Gastrocnemius medialis (tissue), 4 donors: Measurements from ENCODE around the gene ATP11A. TPM values are rescaled to one million over a fixed set of nuclear protein-coding genes. Genes with fewer than 3 reads are reported as not detected.

ENCODE experiments used
- ATAC-seq, 2 donors: fragments of 150-250 bp; one replicate each; pipeline ENCODE4 v1.9.1; 2016
- DNase-seq, 2 donors: peaks; one replicate each; pipeline ENCODE4 v3.0.0-alpha.2; 2019
- H3K27ac ChIP-seq, 4 donors: fragments of 200-600 bp; sonication (generic); 1 replicate in 1 of 4; 2 replicates in 3 of 4; pipeline ENCODE4 v1.5.1; 2016 to 2018; ENCODE audit warnings: mild to moderate bottlenecking in 2 of 4, moderate library complexity in 1 of 4
- H3K27me3 ChIP-seq, 3 donors: fragments of 200-600 bp; sonication (generic) in 2 of 3; 1 replicate in 1 of 3; 2 replicates in 2 of 3; pipeline versions ENCODE4 v1.5.1 to v1.6.0; 2016 to 2019; ENCODE audit warnings: mild to moderate bottlenecking in 1 of 3, moderate library complexity in 1 of 3
- H3K36me3 ChIP-seq, 2 donors: fragments of 200-600 bp; sonication (generic) in 1 of 2; one replicate each; pipeline ENCODE4 v1.5.1; 2017 to 2018
- H3K4me1 ChIP-seq, 2 donors: fragments of 200-600 bp; sonication (generic) in 1 of 2; one replicate each; pipeline ENCODE4 v1.5.1; 2016 to 2017; ENCODE audit warnings: mild to moderate bottlenecking in 2 of 2
- H3K4me3 ChIP-seq, 4 donors: fragments of 200-600 bp; sonication (generic) in 3 of 4; 1 replicate in 1 of 4; 2 replicates in 3 of 4; pipeline ENCODE4 v1.5.1; 2016 to 2019; ENCODE audit warnings: mild to moderate bottlenecking in 2 of 4
- H3K9me3 ChIP-seq, 3 donors: fragments of 200-600 bp; sonication (generic) in 2 of 3; 1 replicate in 1 of 3; 2 replicates in 2 of 3; pipeline ENCODE4 v1.5.1; 2016 to 2019
- CTCF ChIP-seq, 5 experiments: fragments of 450-650 bp in 3 of 5; fragments of 200-600 bp in 2 of 5; sonication (generic) in 2 of 5; IDR thresholded peaks in 4 of 5; conservative IDR thresholded peaks in 1 of 5; 1 replicate in 4 of 5; 2 replicates in 1 of 5; pipeline ENCODE4 v1.5.1; 2016 to 2019; ENCODE audit warnings: antibody characterized with exemption in 5 of 5, mild to moderate bottlenecking in 3 of 5, moderate library complexity in 3 of 5
- POLR2A ChIP-seq, 2 donors: fragments of 450-650 bp; IDR thresholded peaks; one replicate each; pipeline ENCODE4 v1.6.1; 2017; ENCODE audit warnings: antibody characterized with exemption in 2 of 2, mild to moderate bottlenecking in 2 of 2, moderate library complexity in 2 of 2
- in situ Hi-C, 4 donors: fragments of 200-750 bp; cut with MboI; loops; one replicate each; pipeline versions ENCODE4 v1.15.0 to v1.8.0; 2017; ENCODE audit warnings: low sequenced_read_pairs in 4 of 4
- intact Hi-C: fragments of 100-400 bp; cut with DNase I; formaldehyde crosslinking; loops from one replicate; pipeline ENCODE4 v1.15.1; 2023; ENCODE audit warnings: low total_unique reads
- total RNA-seq, 4 donors: library from RNA; depleted of rRNA; stranded (reverse); fragments of >200 nt; gene quantifications; one replicate each; pipeline versions ENCODE4 v1.1.0 to v1.2.3, GENCODE V29; 2016

ATP11A gene
- total RNA-seq, 4 donors from 2014 or later = 10.0 to 14.2 (median 12.6) TPM

GRCh38 chr13:112714376-112715174 lies 24.7 kb downstream of the ATP11A start:
- DNase-seq (no peak), ATAC-seq (no peak)
- H3K9me3 ChIP-seq = no peaks in the 10 kb centered on the region
- intact Hi-C loops (no loop called here), in situ Hi-C loops (no loop called here)
- peaks cover 17 to 19% of the 10 kb centered on the region in 2 donors for H3K4me1 ChIP-seq
- H3K36me3 ChIP-seq = no peaks in the 10 kb centered on the region
- no peak overlapping the region for H3K27ac ChIP-seq
- no peak overlapping the region for H3K4me3 ChIP-seq
- TF ChIP-seq CTCF (IDR thresholded peaks at IDR 0.05 in 4 of 5, conservative IDR thresholded peaks at IDR 0.05 in 1 of 5) (no peak), POLR2A (IDR thresholded peaks at IDR 0.05) (no peak)
- H3K27me3 ChIP-seq = no peaks in the 10 kb centered on the region

GRCh38 chr13:112715210-112715609 lies 25.4 kb downstream of the ATP11A start:
- DNase-seq (no peak), ATAC-seq (no peak)
- in situ Hi-C loops = no loop called here

GRCh38 chr13:112715715-112716460 lies 26.1 kb downstream of the ATP11A start:
- intact Hi-C loops (no loop called here), in situ Hi-C loops (no loop called here)
- Histone ChIP-seq H3K27me3 (no peaks in the 10 kb centered on the region), H3K9me3 (no peaks in the 10 kb centered on the region), H3K36me3 (no peaks in the 10 kb centered on the region), H3K4me1 (peaks cover 14 to 17% of the 10 kb centered on the region in 2 donors), H3K4me3 (no peak overlapping the region), H3K27ac (no peak overlapping the region)
- no peak for TF ChIP-seq CTCF (IDR thresholded peaks at IDR 0.05 in 4 of 5, conservative IDR thresholded peaks at IDR 0.05 in 1 of 5)
- TF ChIP-seq POLR2A (IDR thresholded peaks at IDR 0.05) = no peak
- ATAC-seq = no peak
- DNase-seq = no peak

More at GRCh38 chr13:112715210-112715609, 25.4 kb downstream of the ATP11A start:
- TF ChIP-seq CTCF (IDR thresholded peaks at IDR 0.05 in 4 of 5, conservative IDR thresholded peaks at IDR 0.05 in 1 of 5) = no peak
- Histone ChIP-seq H3K4me3 (no peak overlapping the region), H3K9me3 (no peaks in the 10 kb centered on the region), H3K4me1 (peaks cover 17 to 19% of the 10 kb centered on the region in 2 donors), H3K36me3 (no peaks in the 10 kb centered on the region), H3K27me3 (no peaks in the 10 kb centered on the region), H3K27ac (no peak overlapping the region)
- intact Hi-C loops = no loop called here

GRCh38 chr13:112716461-112716820 lies 26.6 kb downstream of the ATP11A start:
- DNase-seq = no peak
- H3K4me1 ChIP-seq = peaks cover 9 to 12% of the 10 kb centered on the region in 2 donors
- in situ Hi-C loops (no loop called here), intact Hi-C loops (no loop called here)
- H3K27me3 ChIP-seq = no peaks in the 10 kb centered on the region
- no peaks in the 10 kb centered on the region for H3K36me3 ChIP-seq
- H3K9me3 ChIP-seq = no peaks in the 10 kb centered on the region
- TF ChIP-seq CTCF (IDR thresholded peaks at IDR 0.05 in 4 of 5, conservative IDR thresholded peaks at IDR 0.05 in 1 of 5) (no peak), POLR2A (IDR thresholded peaks at IDR 0.05) (no peak)
- H3K4me3 ChIP-seq = no peak overlapping the region
- no peak for ATAC-seq
- no peak overlapping the region for H3K27ac ChIP-seq
